Measurements from ENCODE around the gene SLC35D1. TPM values are rescaled to one million over a fixed set of nuclear protein-coding genes. Genes with fewer than 3 reads are reported as not detected.

Gene SLC35D1
- total and polyA plus RNA-seq, 2 of the 13 experiments (the other 11 are each of a cell fraction or from before 2014, with no cell fraction given) = 12.4 to 41.5 TPM

- TF ChIP-seq YY1 (IDR thresholded peaks at IDR 0.05; ENCODE audit: insufficient read depth, insufficient replicate concordance, low read depth, low read length) = peak; percentile 80
- peak; percentile 70; the same call in 1 of the 2 replicates for TF ChIP-seq ZNF891 (CRISPR knock-in tag; IDR thresholded peaks at IDR 0.05)
- TF ChIP-seq ZNF230 (CRISPR knock-in tag; IDR thresholded peaks at IDR 0.05) = peak; percentile 59; the same call in 1 of the 2 replicates
- 0 out of 2 replicates have a peak, but pooled peaks have one; percentile 14 for TF ChIP-seq ZBED4 (CRISPR knock-in tag; IDR thresholded peaks at IDR 0.05; ENCODE audit: borderline replicate concordance)
- peak; percentile 68 for TF ChIP-seq ZNF543 (CRISPR knock-in tag; IDR thresholded peaks at IDR 0.05)
- peak; percentile 68 for TF ChIP-seq SKI (IDR thresholded peaks at IDR 0.05; ENCODE audit: partially characterized antibody)
- TF ChIP-seq ZC3H13 (CRISPR knock-in tag; IDR thresholded peaks at IDR 0.05) = peak; percentile 72; the same call in 1 of the 2 replicates
- peak; percentile 91 for TF ChIP-seq CEBPG (CRISPR knock-in tag; IDR thresholded peaks at IDR 0.05)
- TF ChIP-seq SMYD3 (CRISPR knock-in tag; IDR thresholded peaks at IDR 0.05) = 0 out of 2 replicates have a peak, but pooled peaks have one; percentile 38
- TF ChIP-seq FIP1L1 (IDR thresholded peaks at IDR 0.05; ENCODE audit: borderline replicate concordance, insufficient read depth, low read depth, low read length) = peak; percentile 86; the same call in 1 of the 2 replicates
- TF ChIP-seq BCLAF1 (IDR thresholded peaks at IDR 0.05) = no peak
- peak; percentile 78 for TF ChIP-seq GATAD2A (CRISPR knock-in tag; IDR thresholded peaks at IDR 0.05)
- TF ChIP-seq PLRG1 (conservative IDR thresholded peaks at IDR 0.05) = no peak
These were observed at the start of gene SLC35D1 (continued) for GRCh38 chr1:67053785-67054772.
